ENCODE data around the gene HIVEP1.

Gene HIVEP1

DNA sequence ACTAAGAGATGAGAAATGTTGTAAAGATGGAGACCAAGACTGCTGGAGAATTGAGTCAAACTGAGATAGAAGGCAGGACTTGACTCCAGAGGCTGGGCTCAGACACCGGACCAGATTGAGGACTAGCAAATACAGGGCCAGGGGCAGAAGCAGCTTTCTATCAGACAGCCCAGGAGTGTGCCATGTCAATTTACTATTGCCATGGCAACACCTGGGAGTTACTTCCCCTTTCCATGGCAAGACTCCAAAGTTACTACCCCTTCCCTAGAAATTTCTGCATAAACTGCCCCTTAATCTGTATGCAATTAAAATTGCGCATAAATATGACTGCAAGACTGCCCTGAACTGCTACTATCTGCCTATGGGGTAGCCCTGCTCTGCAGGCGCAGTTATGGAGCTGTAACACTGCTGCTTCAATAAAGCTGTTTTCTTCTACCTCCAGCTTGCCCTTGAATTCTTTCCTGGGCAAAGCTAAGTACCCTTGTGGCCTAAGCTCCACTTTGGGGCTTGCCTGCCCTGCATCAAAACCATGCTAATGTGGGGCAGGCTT lies 188.0 kb downstream of the HIVEP1 start:
- no peak for DNase-seq

DNA sequence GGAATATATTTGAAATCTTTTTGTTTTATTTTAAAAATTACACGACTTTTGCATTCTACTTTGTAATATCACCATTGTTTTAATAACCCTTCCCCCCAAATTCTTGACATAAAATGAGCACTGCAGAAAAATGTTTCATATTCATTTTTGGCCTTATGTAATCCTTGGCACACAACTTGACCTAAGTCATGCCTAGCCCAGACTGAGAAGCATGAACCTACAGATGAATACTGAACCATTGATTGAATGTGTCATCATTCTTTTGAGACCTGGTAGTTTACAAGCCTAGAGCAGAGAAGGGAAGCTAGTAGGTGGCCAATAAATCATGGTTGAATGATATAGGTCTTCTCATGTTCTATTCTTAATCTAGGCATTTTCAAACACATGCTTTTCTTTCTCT lies 188.6 kb downstream of the HIVEP1 start:
- no peak for DNase-seq

DNA sequence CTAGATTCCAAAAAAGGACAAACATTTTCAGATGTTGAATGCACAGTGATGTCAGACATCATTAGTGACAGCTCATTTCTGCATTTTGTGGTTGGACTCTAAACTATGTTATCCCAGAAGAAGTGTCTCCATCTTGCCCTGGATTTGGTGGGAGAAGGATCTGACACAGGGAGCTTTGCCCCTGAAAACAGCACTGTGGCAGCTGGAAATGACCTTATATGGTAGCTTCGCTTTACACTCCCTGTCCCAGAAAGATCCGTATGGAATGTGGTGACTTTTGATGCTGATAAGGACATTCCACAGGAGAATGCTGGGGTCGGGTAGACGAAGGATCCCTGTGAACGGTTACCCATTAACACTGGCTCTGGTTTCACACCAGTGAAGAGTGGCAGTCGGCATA lies 190.9 kb downstream of the HIVEP1 start:
- DNase-seq = no peak

DNA sequence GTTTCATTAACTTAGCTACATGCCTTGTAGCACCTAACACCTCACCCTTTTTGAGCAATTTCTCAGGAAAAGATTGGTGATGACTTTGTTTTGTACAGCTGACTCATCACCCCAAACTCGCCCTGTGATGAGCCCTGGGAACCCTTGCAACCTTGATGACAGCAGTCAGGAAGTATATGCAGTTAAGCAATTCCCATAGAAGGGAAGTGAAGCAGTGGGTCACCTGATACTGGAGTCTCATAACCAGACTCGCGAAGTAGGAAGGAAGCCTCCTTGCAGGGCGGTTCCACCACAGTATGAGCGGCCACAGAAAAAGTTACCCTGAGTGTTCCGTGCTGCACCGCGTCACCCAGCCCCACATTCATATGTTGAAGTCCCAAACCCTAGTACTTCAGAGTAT lies 196.1 kb downstream of the HIVEP1 start:
- DNase-seq = no peak

DNA sequence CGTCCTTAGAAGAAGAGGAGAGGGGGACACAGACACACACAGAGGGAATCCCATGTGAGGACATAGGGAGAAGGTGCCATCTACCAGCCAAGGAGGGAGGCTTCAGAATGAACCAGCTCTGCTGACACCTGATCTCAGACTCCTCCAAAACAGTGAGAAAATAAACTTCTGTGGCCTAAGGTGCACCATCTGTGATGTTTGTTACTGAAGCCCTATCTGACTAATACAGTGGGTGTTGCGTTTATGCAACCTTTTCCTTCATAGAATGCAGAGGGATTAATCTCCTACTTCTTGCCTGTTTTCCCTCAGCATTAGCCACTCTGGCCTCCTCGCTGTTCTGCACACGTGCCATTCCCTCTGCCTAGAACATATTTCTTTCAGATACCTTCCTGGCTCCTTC lies 196.6 kb downstream of the HIVEP1 start:
- no peak for DNase-seq
